ENCODE data around the gene CMIP.

CMIP gene

DNA sequence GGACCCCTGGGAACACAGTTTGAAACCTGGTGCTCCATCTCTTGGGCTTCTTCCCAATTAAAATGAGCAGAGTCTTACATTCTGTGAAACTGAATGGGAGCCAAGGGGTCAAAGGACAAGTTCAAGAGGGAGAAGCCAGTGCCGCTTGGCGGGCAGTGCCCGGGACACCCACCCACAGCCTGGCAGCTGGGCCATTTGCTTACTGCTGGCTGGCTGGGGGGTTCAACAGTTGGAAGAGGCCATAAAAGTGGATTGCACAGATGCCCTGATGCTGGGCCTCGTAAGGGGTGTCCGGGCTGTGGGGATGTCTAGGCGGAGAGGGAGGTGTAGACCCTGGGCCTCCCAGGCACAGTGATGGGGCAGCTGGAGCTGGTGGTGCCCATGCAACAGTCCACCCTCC, 52.1 kb downstream of the CMIP start:
- Mint-ChIP-seq H3K27ac (no peak overlapping the region), H3K4me3 (no peak overlapping the region), H3K4me1 (ENCODE audit: low read depth) (peaks cover 36% of the 10 kb centered on the region), H3K9me3 (ENCODE audit: low read depth) (no peaks in the 10 kb centered on the region), H3K27me3 (no peaks in the 10 kb centered on the region), H3K36me3 (peaks cover 4% of the 10 kb centered on the region)

- H3K4me1 Mint-ChIP-seq (ENCODE audit: low read depth): peaks cover 32% of the 10 kb centered on the region
- H3K4me3 Mint-ChIP-seq: no peak overlapping the region
- H3K27me3 Mint-ChIP-seq: no peaks in the 10 kb centered on the region
- no peaks in the 10 kb centered on the region for H3K9me3 Mint-ChIP-seq (ENCODE audit: low read depth)
- peaks cover 4% of the 10 kb centered on the region for H3K36me3 Mint-ChIP-seq
- H3K27ac Mint-ChIP-seq: no peak overlapping the region
Measured at GRCh38 chr16:81497690-81498089, 53.1 kb downstream of the CMIP start.

DNA sequence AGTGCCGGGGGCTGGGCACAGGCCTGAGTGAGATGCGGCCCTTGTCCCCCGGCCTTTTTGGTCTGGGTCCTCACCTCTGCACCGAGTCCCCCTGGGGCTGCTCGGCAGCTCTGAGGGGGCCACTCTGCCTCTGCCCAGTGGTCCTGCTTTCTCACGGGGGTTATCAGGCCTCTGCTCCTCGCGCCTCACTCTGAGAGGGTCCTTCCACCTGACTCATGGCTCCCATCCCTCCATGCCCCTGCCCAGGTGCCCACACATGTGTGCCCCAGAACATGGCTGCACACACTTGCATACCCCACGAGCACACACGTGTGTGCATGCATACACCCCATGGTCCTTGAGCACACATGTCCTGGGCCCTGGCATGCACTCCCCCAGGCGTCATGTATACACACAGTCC, 53.7 kb downstream of the CMIP start:
- Mint-ChIP-seq H3K9me3 (ENCODE audit: low read depth) (no peaks in the 10 kb centered on the region), H3K27ac (no peak overlapping the region), H3K4me1 (ENCODE audit: low read depth) (peaks cover 32% of the 10 kb centered on the region), H3K36me3 (peaks cover 4% of the 10 kb centered on the region), H3K27me3 (no peaks in the 10 kb centered on the region), H3K4me3 (no peak overlapping the region)

DNA sequence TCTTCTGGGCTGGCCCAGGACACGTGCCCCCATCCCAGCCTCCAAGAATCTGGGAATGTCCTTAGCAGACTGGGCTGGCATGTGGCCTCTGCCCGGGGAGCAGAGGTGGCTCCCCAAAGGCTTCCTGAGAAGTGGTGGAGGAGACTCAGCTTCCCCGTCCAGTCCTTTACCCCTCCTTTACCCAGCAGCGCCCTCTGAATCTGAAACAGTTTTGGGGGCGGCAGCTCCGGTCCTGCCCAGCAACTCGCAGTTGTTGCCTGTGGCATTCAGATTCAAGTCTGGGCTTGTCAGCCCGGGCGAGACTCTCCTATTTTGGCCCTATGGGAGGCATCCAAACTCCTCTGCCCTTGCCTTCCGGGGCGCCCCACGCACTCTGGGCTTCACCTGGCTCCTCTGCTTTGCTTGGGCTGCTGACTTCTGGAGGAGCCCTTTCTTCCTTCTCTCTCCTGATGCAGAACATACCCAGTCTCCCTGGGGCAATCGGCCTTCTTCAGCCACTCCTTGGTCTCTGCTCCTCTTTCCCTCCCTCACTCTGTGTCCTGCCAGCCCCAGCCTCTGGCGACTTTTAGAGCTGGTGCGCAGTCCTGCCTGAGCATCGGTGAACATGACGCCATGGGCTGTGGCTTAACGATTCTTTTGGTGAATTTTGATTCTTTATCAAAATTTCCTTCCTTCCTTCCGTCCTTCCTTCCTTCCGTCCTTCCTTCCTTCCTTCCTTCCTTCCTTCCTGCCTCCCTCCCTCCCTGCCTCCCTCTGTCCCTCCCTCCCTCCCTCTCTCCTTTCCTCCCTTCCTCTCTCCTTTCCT, 55.2 kb downstream of the CMIP start:
- peaks cover 4% of the 10 kb centered on the region for H3K36me3 Mint-ChIP-seq
- no peaks in the 10 kb centered on the region for H3K9me3 Mint-ChIP-seq (ENCODE audit: low read depth)
- no peaks in the 10 kb centered on the region for H3K27me3 Mint-ChIP-seq
- peaks cover 29% of the 10 kb centered on the region for H3K4me1 Mint-ChIP-seq (ENCODE audit: low read depth)
- no peak overlapping the region for H3K27ac Mint-ChIP-seq
- H3K4me3 Mint-ChIP-seq: no peak overlapping the region

- H3K36me3 Mint-ChIP-seq: peaks cover 4% of the 10 kb centered on the region
- H3K27ac Mint-ChIP-seq: no peak overlapping the region
- no peak overlapping the region for H3K4me3 Mint-ChIP-seq
- no peaks in the 10 kb centered on the region for H3K27me3 Mint-ChIP-seq
- peaks cover 31% of the 10 kb centered on the region for H3K4me1 Mint-ChIP-seq (ENCODE audit: low read depth)
- no peaks in the 10 kb centered on the region for H3K9me3 Mint-ChIP-seq (ENCODE audit: low read depth)
Measured at GRCh38 chr16:81500833-81501521, 56.4 kb downstream of the CMIP start.

DNA sequence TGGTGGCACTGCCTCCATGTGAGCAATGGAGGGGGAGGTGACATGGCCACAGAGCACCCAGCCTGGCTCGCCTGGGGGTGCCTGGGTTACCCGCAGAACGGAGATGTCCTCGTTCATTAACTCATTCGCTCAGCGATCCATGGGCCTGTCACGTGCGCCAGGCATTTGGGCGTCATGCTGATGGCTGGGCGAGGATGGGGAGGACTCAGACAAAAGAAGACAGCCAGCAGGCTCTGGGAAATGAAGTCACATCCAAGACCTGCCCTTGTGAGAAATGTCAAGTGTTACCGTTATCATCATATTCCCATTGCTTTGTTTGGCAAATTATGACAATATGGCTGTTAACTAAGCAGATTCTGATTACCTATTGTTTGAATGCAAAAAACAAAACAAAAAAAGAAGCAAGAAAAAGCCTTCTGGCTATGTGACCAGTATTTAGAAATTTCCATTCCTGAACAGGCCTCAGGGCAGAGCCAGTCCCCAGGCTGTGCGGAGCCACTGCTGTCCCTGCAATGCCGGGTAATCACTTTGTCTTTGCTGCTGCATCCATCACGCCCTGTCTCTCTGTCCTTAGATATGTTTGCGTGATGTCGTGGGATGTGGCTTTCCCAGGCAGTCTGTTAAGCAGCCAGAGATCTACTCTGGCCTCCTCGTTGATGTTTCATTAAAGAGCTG, 57.9 kb downstream of the CMIP start:
- H3K4me3 Mint-ChIP-seq: no peak overlapping the region
- no peaks in the 10 kb centered on the region for H3K27me3 Mint-ChIP-seq
- H3K36me3 Mint-ChIP-seq: peaks cover 4% of the 10 kb centered on the region
- H3K4me1 Mint-ChIP-seq (ENCODE audit: low read depth): peaks cover 29% of the 10 kb centered on the region
- H3K27ac Mint-ChIP-seq: no peak overlapping the region
- no peaks in the 10 kb centered on the region for H3K9me3 Mint-ChIP-seq (ENCODE audit: low read depth)

DNA sequence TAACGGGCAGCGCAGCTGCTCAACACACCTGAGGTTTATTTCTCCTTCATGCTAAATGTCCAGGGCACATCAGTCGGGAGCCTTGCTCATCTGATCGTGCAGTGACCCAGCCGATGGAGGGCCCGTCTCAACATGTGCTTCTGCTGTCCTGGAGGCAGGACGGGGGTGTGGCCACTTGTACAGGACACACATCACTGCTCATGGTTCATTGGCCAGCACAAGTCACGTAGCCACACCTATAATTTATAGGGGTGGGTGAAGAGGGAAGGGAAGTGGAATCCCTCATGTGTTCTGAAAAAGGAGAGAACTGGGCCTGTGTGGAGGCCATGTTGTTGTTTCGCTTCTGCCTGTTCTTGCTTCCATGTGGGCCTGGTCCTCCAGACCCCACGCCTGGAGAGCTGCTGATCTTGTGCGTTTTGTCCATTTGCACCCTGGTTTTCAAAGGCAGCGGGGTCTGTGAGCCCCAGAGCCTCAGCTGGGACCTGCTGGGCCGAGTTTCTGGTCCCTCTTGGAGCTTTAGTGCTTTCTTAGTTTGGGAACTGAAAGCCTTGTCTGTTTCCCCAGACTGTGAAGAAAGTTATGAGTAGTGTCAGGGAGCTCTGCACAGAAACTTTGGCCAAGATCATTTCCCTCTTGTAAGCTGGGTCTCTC, 60.5 kb downstream of the CMIP start:
- Mint-ChIP-seq H3K4me1 (ENCODE audit: low read depth) (peaks cover 18% of the 10 kb centered on the region), H3K4me3 (no peak overlapping the region), H3K27ac (no peak overlapping the region), H3K27me3 (no peaks in the 10 kb centered on the region), H3K9me3 (ENCODE audit: low read depth) (no peaks in the 10 kb centered on the region), H3K36me3 (no peaks in the 10 kb centered on the region)

GRCh38 chr16:81509404-81509803, 64.8 kb downstream of the CMIP start:
- H3K9me3 Mint-ChIP-seq (ENCODE audit: low read depth): no peaks in the 10 kb centered on the region
- no peaks in the 10 kb centered on the region for H3K36me3 Mint-ChIP-seq
- H3K27ac Mint-ChIP-seq: no peak overlapping the region
- no peaks in the 10 kb centered on the region for H3K27me3 Mint-ChIP-seq
- no peak overlapping the region for H3K4me3 Mint-ChIP-seq
- H3K4me1 Mint-ChIP-seq (ENCODE audit: low read depth): peaks cover 16% of the 10 kb centered on the region

DNA sequence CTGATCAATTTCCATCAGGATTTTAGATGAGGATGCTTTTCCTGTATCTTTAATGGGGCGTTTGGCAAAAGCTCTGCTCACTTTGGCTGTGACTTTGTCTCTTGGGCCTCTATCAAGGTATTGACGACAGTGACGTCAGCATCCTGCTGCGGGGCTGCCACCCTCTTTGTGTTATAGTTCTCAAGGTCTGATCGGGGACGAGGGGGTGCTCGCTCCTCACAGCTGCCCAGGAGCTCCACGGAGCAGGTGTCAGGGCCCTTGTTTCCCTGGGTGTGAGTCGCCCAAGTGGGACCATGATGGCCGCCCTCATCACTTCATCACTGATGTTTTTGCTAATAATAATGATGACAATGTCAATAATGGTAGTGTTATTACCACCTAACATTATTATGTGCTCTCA, 65.4 kb downstream of the CMIP start:
- peaks cover 15% of the 10 kb centered on the region for H3K4me1 Mint-ChIP-seq (ENCODE audit: low read depth)
- H3K9me3 Mint-ChIP-seq (ENCODE audit: low read depth): no peaks in the 10 kb centered on the region
- H3K36me3 Mint-ChIP-seq: no peaks in the 10 kb centered on the region
- no peaks in the 10 kb centered on the region for H3K27me3 Mint-ChIP-seq
- H3K4me3 Mint-ChIP-seq: no peak overlapping the region
- H3K27ac Mint-ChIP-seq: peak overlapping the region; percentile 16

GRCh38 chr16:81511371-81511770, 66.8 kb downstream of the CMIP start:
- Mint-ChIP-seq H3K4me3 (no peak overlapping the region), H3K27ac (no peak overlapping the region), H3K9me3 (ENCODE audit: low read depth) (no peaks in the 10 kb centered on the region), H3K36me3 (no peaks in the 10 kb centered on the region), H3K27me3 (no peaks in the 10 kb centered on the region), H3K4me1 (ENCODE audit: low read depth) (peaks cover 11% of the 10 kb centered on the region)

- Mint-ChIP-seq H3K4me3 (no peak overlapping the region), H3K27ac (no peak overlapping the region), H3K9me3 (ENCODE audit: low read depth) (no peaks in the 10 kb centered on the region), H3K4me1 (ENCODE audit: low read depth) (peaks cover 5% of the 10 kb centered on the region), H3K27me3 (no peaks in the 10 kb centered on the region), H3K36me3 (no peaks in the 10 kb centered on the region)
Measured at GRCh38 chr16:81513204-81514040, 68.8 kb downstream of the CMIP start.

GRCh38 chr16:81514041-81514559, 69.5 kb downstream of the CMIP start:
- no peak overlapping the region for H3K27ac Mint-ChIP-seq

DNA sequence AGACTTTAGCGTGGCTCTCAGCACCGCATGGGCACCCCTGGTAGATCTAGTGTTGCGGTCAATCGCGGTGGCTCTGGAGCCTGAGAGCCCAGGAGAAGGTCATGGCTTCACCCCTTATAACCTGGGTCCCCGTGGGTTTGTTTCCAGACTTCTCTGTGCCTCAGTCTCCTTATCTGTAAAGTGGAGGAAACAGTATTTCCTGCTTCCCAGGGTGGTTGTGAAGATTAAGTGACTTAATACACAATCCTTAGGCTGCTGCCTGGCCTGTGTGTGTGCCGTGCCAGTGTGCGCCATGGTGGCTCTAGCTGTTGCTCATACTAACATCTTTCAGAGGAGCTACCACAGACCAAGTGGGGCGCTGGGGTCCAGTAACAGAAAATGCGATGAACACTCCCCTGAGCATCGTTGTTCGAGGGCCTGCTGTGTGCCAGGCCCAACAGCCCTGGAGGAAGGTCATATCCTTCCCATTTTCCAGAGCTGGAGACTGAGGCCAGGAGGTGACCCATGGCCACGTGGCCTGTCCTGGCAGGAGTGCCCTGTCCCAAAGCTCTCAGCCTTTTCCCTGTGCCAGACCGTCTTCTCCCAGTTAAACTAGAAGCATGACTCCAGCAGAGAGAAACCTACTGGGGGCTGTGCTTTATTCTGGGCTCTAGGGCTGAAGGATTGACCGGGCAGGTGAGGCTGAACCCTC, 70.1 kb downstream of the CMIP start:
- H3K27me3 Mint-ChIP-seq: no peaks in the 10 kb centered on the region

More at GRCh38 chr16:81514041-81514559, 69.5 kb downstream of the CMIP start:
- H3K9me3 Mint-ChIP-seq (ENCODE audit: low read depth): no peaks in the 10 kb centered on the region
- peaks cover 5% of the 10 kb centered on the region for H3K4me1 Mint-ChIP-seq (ENCODE audit: low read depth)
- H3K36me3 Mint-ChIP-seq: no peaks in the 10 kb centered on the region
- H3K27me3 Mint-ChIP-seq: no peaks in the 10 kb centered on the region
- no peak overlapping the region for H3K4me3 Mint-ChIP-seq

More for the DNA sequence above, 70.1 kb downstream of the CMIP start:
- Mint-ChIP-seq H3K9me3 (ENCODE audit: low read depth) (no peaks in the 10 kb centered on the region), H3K27ac (no peak overlapping the region), H3K4me3 (no peak overlapping the region), H3K4me1 (ENCODE audit: low read depth) (peaks cover 5% of the 10 kb centered on the region), H3K36me3 (no peaks in the 10 kb centered on the region)
